PFSK-1 (cell line): ENCODE results near the gene EGLN3.

Experiments used
- FOXP2 ChIP-seq: optimal IDR thresholded peaks from 2 replicates; pipeline ENCODE3; 2011; ENCODE audit warnings: borderline replicate concordance, control low read depth, inconsistent platforms; ENCODE audit not compliant: insufficient read depth; ENCODE audit errors: extremely low read length, extremely low read depth
- POLR2AphosphoS5 ChIP-seq: IDR thresholded peaks from 2 replicates; pipeline ENCODE4 v1.6.1; 2012; ENCODE audit warnings: low read depth, mild to moderate bottlenecking, control low read depth, low read length, moderate library complexity
- SIN3A ChIP-seq: IDR thresholded peaks from 2 replicates; pipeline ENCODE4 v1.6.1; 2012; ENCODE audit warnings: mild to moderate bottlenecking, low read length, moderate library complexity, borderline replicate concordance; ENCODE audit not compliant: insufficient read depth
- TAF1 ChIP-seq: IDR thresholded peaks from 2 replicates; pipeline ENCODE4 v1.6.1; 2012; ENCODE audit warnings: low read length, control low read depth, borderline replicate concordance; ENCODE audit not compliant: insufficient read depth
- TF ChIP-seq, protein P1 (sequence below), 2 experiments: IDR thresholded peaks; 2 replicates each; pipeline versions ENCODE4 v1.6.1 to v1.8.0; 2011 to 2012; ENCODE audit warnings: low read depth in 2 of 2, low read length in 2 of 2, control low read depth in 1 of 2, inconsistent platforms in 1 of 2, mild to moderate bottlenecking in 1 of 2, moderate library complexity in 1 of 2; ENCODE audit not compliant: insufficient read depth in 1 of 2

EGLN3 gene

DNA sequence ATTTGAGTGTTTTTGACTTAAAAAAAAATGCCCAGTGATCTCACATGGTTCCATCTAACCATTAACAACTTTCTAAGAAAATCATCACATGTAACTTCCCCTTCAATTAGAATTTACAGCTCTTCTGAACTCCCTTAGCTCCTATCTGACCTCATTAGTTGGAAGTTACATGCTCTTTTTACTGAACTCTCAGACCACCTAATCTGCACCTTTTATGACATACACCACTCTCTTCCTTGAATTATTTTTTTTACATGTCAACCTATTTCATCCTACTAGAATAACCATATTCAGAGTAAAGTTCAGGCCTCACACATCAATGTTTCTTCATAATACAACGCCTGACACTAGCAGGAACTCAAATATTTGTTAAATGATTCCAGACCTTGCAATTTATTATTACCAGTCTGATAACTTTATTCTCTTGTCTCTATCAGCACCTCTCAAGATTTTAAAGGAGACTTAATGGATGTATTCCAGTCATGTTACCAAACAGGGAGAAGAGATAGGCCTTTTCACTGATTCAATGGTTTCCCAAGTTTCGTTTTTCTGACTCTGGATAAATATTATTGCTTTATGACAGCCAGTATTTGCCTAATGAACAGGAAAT lies 21.0 kb downstream of the EGLN3 start:
- TF ChIP-seq FOXP2, result no peak
- no peak for TF ChIP-seq SIN3A
- TF ChIP-seq TAF1, result no peak
- TF ChIP-seq, protein P1, sequence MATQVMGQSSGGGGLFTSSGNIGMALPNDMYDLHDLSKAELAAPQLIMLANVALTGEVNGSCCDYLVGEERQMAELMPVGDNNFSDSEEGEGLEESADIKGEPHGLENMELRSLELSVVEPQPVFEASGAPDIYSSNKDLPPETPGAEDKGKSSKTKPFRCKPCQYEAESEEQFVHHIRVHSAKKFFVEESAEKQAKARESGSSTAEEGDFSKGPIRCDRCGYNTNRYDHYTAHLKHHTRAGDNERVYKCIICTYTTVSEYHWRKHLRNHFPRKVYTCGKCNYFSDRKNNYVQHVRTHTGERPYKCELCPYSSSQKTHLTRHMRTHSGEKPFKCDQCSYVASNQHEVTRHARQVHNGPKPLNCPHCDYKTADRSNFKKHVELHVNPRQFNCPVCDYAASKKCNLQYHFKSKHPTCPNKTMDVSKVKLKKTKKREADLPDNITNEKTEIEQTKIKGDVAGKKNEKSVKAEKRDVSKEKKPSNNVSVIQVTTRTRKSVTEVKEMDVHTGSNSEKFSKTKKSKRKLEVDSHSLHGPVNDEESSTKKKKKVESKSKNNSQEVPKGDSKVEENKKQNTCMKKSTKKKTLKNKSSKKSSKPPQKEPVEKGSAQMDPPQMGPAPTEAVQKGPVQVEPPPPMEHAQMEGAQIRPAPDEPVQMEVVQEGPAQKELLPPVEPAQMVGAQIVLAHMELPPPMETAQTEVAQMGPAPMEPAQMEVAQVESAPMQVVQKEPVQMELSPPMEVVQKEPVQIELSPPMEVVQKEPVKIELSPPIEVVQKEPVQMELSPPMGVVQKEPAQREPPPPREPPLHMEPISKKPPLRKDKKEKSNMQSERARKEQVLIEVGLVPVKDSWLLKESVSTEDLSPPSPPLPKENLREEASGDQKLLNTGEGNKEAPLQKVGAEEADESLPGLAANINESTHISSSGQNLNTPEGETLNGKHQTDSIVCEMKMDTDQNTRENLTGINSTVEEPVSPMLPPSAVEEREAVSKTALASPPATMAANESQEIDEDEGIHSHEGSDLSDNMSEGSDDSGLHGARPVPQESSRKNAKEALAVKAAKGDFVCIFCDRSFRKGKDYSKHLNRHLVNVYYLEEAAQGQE (IDR thresholded peaks at IDR 0.05; ENCODE audit: insufficient read depth in 1 of 2, low read depth in 2 of 2, low read length in 2 of 2), result no peak
- no peak for TF ChIP-seq POLR2AphosphoS5

DNA sequence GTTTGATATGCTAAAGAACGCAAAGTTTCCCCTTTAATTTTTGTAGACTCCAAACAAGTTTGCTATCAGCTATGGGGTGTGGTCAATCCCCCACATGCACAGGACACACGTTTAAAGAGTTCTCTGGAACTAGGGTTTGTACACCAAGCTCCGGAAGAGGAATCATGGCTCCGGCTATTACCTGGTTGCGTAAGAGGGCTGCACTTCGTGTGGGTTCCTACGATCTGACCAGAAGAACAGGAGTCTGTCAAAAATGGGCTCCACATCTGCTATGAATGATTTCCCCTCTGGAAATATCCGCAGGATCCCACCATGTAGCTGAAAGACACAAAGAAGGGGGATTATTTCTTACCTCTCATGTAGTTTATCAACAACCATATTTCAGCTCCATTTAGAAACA lies 22.0 kb downstream of the EGLN3 start:
- TF ChIP-seq TAF1, result no peak
- TF ChIP-seq, protein P1 (IDR thresholded peaks at IDR 0.05; ENCODE audit: insufficient read depth in 1 of 2, low read depth in 2 of 2, low read length in 2 of 2), result no peak
- TF ChIP-seq SIN3A, result no peak
- no peak for TF ChIP-seq POLR2AphosphoS5
- no peak for TF ChIP-seq FOXP2

DNA sequence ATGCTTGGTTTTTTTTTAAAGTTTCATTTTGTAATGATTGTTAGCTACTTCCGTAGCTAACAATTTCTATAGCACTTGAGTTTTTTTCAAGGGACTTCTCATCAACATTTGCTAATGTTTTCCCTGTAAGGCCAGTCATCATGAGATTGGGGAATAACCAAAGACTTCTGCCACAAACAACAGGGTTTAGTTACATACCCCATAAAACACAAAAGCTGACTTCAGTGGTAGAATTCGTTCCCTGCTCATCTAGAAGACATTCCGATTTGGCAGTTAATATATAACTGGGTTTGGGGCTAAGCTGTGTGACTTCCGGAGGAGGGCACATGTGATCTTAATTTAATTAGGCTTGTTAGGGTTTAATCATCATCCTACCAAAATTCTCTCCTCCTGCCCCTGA lies 22.9 kb downstream of the EGLN3 start:
- TF ChIP-seq SIN3A (no peak), TAF1 (no peak), FOXP2 (no peak), POLR2AphosphoS5 (no peak)
- TF ChIP-seq, protein P1 (IDR thresholded peaks at IDR 0.05; ENCODE audit: insufficient read depth in 1 of 2, low read depth in 2 of 2, low read length in 2 of 2), result no peak

DNA sequence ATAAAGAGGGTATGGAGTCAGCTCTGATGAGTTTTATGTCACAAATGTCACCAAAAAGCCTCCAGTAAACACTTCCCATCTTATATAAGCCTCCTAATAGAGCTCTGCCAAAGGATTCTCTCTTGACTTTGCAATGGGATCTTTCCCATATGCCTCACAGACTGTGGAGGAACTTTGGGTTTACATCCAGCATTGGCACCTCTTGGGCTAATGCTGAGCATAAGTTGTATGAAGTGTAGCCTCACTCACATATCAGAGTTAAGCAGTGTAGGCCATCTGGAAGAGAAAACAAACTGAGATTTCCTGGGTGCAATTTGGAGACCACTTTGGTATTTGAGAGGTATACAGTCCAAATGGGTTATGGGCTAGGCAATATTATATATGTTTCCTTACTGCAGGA lies 24.9 kb downstream of the EGLN3 start:
- TF ChIP-seq, protein P1 (IDR thresholded peaks at IDR 0.05; ENCODE audit: insufficient read depth in 1 of 2, low read depth in 2 of 2, low read length in 2 of 2), result no peak
- TF ChIP-seq SIN3A, result no peak
- TF ChIP-seq POLR2AphosphoS5, result no peak
- TF ChIP-seq FOXP2, result no peak
- no peak for TF ChIP-seq TAF1

DNA sequence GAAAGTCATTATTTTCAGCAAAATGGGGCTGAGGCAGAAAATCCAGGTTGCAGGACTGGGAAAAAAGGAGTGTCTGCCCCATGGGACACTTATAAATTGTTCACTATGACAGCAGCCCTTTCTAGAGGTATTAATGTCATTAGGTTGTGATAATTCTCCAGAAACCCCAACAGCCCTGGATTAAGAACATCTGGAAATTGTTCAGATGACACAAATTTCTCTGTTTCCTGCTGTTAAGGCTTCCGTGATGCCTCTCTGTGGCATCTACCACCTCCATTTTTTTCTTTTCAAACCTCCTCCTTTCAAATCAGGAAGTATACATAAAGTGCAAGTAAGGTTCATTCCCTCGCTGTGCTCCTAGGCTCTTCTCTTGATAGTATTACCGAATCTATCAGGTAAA lies 25.6 kb downstream of the EGLN3 start:
- TF ChIP-seq POLR2AphosphoS5 (no peak), TAF1 (no peak), SIN3A (no peak), FOXP2 (no peak)
- TF ChIP-seq, protein P1 (IDR thresholded peaks at IDR 0.05; ENCODE audit: insufficient read depth in 1 of 2, low read depth in 2 of 2, low read length in 2 of 2), result no peak
